RPMI7951 (cell line): Measurements from ENCODE around the gene ZNF285. TPM values are rescaled to one million over a fixed set of nuclear protein-coding genes. Genes with fewer than 3 reads are reported as not detected.
"Not testable (repeated sequence)": the region's sequence is repeated elsewhere in the genome, so short reads cannot be mapped to it uniquely, and the experiment has no call there.

Experiments used
- DNase-seq: peaks from one replicate; pipeline ENCODE4 v3.0.0-alpha.2; 2012; ENCODE audit warnings: low read depth
- total RNA-seq: library from RNA; depleted of rRNA; stranded (reverse); fragments of >200 nt; shearing (Covaris generic); gene quantifications from 2 replicates; pipeline ENCODE4 v1.2.3, GENCODE V29; 2014; rRNA removed

ZNF285 gene
- 3.1 and 3.8 TPM in 2 replicates for total RNA-seq

DNA sequence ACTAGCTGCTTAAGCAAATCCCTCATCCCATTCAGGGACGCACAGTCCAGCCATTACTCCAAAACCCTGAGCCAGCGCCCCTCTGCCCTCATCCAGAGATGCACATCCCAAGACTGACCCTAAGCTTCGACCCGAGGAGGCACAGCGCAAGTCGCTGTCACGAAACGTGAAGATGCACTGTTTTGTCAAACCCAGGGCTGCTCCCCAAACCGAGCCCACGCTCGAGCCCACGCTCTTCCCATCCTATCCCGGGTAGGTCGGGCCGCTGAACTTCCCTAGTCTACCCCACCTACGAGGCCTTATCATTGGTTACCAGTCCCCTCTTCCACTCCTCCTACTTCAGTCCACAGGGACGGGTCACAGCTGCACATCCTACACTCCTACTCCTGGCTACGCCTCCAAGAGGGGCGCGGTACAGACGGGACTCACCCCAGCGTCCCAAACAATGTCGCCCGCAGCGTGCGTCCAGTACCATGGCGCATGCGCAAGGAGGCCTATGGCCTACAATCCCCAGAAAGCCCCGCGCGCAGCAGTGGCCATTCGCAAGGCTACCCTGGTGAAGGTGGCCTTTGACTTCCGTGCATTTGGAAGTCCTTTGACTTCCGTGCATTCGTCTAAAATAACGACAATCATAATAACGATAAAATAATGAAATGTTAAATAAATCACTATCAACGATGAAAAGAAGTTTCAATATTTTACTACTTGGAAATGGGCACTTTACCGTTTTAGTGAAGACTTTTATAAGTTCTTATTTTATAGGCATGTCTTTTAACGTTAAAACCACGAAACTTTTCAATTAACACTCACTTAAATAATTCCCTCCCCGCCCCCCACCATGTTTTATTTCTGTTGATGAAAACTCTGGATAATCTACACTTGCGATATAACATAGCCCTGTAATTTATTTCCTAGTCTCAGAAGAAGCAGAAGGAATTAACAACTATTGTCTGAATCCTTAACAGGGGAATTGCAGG lies at the start of gene ZNF285:
ZNF285 (minus strand) TSS at position 470 of the 977 bp plus-strand sequence. CDS start 4,395 bp downstream, outside the sequence.
- DNase-seq, result peak; percentile 97

DNA sequence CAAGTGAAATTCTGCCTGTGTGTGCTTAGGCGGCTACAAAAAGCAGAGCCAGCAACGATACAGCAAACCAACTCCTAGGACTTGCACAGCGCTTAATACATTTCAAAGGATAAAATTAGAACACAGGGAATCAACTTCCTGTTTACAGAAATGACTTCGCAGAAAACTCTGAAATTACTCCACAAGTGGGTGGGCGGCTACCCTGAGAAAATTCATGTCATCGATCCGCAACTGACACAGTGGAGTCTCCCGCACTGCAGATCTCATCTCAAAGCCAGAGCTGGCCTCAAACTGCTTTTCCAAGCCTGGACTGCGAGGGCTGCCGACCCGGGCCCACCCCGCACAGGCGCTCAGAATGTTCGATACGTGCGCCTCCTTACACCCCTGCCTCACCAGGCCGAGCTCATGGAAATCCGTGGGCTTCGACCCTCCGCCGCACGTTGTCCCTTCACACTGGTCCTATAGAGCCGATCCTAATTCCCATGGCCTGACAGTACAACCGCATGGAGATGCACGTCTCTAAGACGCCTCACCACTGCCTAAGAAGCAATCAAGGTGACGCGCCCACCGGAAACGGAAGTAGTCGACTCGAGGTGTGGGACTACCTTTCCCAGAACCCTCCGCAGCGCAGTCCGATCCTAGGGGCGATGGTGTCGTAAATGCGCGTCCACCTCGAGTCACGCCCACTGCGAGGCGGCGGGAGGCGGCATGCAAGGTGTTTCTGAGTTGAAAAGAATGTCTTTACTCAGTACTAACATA lies 46.7 kb upstream of the ZNF285 start, which contains the start of gene ZNF229:
ZNF229 (minus strand) TSS at position 557 of the 759 bp plus-strand sequence. CDS start 5,625 bp downstream, outside the sequence.
- peak; percentile 92 for DNase-seq

DNA sequence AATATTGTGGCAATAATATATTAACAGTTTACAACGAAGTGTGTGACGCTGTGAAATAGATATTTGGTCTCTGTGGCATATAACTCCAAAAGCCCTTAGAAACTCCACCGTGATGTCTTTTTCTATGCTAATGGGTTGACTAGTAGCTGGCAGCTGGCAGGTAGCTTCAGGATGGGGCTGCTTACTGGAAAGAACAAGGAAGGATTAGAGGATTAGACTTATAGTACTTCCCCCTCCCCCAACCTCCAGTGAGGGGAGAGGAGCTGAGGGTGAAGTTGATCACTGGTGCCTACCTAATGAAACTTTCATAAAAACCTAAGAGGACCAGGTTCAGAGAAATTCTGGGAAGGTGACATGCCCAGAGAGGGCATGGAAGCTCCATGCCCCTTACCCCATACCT lies 37.0 kb upstream of the ZNF285 start:
- DNase-seq, result no peak

DNA sequence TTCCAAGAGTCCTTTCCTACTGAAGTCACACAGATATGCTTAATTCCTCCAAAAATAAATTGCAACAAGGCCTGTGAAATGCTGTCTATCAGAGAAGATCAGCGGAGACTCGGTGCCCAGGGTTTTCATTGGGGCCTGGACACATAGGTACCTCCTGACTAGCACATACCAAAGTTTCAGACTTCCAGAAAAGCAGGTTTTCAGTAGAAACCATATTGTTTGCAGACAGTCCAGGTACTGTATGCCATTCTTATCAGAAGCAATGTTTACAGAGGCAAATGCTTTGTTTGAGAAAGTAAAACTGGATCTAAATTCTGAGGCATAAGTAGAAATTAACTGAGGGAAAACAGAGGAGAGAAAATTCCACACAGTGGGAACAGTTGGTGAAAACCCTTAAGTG lies 34.0 kb upstream of the ZNF285 start:
- DNase-seq, result no peak

DNA sequence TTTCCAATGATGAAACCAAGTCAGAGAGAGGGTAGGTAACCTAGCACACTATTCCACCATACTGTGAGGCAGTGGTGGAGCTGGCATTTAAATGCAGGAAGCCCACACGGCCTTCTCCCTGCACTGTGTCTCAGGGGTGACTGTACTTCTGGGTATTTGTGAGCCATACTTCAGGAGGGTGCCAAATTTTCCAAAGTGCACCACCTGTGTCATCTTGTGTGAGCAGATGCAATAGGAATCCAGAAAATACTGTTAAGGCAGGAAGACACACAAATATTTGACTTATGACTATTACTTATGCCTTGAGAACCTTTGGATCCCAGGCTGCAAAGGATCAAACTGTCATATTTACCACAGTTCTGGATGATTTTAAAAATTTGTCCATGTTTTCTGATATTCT lies 29.5 kb upstream of the ZNF285 start:
- no peak for DNase-seq

DNA sequence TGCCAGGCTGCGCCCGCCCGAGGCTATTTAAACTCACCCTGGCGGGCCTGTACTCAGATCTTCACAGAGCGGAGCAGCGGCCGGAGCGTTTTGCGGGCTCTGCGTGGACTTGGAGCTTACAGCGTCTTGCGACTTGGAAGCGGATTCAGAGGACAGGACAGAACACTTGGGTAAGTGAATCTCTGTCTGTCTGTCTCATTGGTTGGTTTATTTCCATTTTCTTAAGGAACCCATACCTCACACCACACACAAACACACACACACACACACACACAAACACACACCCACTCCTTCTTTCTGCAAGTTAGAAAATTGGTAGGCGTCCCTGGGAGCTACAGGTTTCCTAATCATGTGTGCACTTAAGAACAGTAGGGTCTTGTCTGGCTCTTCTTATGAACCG lies 14.1 kb upstream of the ZNF285 start:
- peak; percentile 40 for DNase-seq

DNA sequence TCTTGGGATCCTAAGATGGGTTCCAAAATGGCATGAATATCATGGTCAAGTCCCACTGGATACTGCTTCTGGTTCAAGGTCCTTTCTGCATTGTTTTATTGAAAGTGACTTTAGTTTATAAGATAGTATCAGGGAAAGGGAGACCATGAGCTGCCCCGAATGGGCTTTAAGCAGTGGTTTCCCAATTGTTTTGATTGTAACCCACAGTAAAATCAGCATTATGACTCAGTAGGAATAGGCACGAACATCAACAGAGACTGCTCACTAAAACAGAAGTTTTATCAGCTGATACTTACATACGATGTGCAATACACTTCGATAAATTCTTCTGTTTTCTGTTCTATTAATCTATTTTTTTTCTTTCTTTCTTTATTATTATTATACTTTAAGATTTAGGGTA lies 12.1 kb downstream of the ZNF285 start:
- not testable (repeated sequence) for DNase-seq

DNA sequence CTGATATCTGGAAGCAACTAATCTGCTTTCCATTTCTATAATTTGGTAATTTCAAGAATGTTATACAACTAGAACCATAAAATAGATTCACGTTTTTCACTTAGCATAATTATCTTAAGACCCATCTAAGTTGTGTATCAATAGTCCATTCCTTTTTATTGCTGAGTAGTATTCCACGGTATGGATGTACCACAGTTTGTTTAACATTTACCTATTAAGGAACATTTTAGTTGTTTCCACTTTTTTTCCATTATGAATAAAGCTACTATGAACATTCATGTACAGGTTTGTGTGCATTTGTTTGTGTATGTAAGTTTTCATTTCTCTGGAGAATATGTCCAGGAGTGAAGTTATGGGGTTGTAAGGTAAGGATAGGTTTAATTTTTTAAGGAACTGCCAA lies 26.6 kb downstream of the ZNF285 start:
- no peak for DNase-seq

DNA sequence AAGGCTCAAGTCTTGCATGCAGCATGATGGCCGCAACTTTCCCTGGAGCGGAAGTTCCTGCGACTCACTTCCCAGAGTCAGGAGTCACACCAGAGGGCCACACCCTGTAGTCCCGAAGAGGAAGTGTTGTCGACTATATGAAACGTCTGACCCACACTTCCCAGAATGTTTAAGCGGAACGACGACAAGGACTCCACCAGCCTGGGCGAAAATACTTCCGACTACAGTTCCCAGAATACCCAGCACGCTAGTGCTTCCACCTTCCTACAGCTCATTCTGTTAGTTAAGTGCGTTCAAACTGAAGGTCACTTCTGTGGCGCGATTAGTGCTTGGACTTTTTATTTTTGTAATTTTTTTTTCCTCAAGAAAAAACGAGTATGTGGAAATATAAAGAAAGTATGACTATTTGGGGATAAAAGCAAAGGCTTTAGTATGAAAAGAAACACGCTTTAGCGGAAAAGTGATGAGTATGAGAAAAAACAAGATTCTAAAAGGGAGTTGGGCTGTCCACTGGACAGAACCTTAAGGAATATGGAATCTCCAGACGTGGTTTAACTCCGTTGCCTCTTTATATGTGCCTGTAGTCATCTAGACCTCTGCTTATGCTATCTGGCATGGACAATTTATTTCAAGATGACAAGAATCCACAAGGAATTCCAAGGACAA lies 29.5 kb downstream of the ZNF285 start:
- no peak for DNase-seq

DNA sequence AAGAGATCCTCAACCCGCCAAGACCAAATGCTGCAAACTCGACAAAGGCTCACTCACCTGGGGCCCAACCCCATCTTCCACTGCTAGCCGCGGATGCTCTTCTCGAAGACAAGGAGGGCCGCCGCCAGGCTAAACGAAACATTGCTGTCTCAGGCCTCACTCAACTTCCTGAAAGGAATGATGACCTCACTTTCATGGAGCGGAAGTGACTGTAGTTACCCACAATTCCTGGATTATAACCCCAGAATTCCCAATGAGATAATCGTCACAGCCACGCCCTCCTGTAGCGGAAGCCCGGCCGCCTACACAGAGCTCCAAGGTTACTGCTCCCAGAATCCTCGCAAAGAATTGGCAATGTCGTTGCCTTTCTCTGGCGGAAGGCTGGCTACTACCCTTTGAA lies 34.4 kb downstream of the ZNF285 start:
- peak; percentile 7 for DNase-seq

DNA sequence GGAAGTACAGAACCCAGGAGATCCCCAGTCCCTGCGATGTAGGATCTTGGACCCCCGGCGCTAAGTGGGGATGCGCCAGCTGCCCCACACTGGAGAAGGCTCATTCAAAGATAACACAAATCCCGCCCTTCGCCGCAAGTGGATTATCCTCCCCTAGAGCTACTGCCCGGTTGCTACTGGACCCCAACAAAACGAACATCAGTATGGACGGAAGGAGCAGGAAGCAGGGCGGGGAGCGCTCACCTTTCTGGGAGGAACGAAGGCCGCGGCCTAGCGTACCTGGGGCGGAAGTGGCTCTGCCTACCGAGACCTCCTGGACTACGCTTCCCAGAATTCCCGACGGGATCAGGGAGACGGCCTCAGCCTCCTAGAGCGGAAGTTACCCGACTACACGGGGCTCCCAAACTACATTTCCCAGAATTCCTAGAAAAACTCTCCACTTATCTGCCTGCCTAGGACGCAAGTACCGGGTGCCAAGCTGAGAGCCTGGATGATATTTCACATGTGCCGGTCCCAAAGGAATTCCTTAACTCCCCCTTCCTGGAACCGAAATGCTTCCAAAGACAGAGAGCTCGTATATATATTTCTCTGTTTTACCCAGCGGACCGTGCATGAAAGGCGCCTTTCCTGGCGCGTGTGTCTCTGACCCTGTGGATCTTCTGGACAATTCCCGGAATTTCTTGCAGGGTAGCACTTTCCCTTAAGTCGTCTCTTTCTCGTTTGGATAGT lies 44.9 kb downstream of the ZNF285 start, which contains the start of gene ZNF112:
ZNF112 (minus strand) TSS at position 298 of the 729 bp plus-strand sequence. CDS start 16,141 bp downstream, outside the sequence.
- DNase-seq, result peak; percentile 94

DNA sequence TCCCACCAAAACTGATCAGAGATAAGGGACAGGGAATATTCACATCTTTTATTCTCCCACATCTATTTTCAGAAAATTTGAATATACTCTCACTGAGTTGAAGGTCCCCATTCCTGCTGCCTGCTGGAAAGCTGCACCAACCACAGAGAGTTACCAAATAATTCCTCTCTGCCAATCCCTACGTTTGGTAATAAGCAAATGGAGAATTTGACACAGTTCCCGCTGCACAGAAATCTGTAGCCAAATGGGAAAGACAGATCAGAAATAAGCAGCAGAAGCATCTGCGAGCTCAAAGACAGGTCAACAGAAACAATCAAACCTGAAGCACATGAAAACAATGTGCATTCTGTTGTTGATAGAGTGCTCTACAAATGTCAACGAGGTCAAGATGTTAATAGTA lies 54.9 kb downstream of the ZNF285 start:
- no peak for DNase-seq

DNA sequence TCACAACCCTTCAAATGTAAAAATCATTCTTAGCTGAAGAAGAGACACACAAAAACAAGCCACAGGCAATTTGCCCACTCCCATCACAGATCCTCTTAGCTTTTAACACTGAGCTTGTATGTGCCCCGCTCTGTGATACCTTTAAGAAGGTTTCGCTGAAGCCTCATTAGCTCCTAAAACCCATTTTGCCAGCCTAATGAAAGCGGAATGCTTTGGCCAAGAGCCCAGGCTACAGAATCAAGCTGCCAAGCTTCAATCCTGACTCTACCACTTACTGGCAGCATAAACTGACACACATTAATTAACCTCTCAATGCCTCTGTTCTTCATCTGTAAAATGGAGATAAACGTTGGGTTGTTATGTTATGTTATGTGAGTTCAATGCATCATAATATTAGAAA lies 55.4 kb downstream of the ZNF285 start:
- no peak for DNase-seq

DNA sequence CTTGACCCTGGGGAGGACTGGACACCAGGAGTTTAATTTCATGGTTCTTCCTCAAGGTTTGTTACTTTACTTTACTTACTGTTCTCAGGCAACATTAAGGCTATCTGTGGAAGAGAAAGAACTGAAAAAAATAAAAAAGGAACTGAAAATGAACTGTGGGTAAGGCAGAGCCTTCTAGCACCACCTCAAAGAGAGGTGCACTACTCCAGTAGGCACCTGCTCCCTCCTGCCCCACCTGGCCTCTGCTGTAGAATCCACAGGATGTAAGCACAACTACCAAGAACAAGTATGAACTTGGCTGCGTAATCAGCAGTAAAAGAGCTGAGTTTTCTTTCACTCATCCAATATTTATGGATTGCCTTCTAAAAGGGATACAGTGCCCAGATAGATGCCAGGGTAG lies 57.2 kb downstream of the ZNF285 start:
- no peak for DNase-seq

DNA sequence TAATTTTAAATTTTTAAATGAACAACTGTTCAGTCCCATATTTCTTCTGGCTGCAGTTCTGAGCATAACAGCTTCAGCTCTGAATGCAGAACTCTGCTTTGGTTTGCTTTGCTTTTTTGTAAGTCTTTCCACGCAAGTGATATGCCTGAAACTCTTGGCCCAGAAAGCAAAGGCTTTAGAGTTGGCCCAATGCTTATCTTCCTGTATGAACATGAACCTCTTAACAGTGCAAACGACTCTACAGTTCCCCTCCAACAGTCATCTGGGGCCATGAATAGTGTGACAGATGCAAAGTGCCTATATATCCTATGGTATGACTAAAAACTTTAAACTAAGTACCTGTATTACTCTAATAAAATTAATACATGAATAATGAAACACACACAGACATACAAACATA lies 59.6 kb downstream of the ZNF285 start:
- DNase-seq, result no peak

DNA sequence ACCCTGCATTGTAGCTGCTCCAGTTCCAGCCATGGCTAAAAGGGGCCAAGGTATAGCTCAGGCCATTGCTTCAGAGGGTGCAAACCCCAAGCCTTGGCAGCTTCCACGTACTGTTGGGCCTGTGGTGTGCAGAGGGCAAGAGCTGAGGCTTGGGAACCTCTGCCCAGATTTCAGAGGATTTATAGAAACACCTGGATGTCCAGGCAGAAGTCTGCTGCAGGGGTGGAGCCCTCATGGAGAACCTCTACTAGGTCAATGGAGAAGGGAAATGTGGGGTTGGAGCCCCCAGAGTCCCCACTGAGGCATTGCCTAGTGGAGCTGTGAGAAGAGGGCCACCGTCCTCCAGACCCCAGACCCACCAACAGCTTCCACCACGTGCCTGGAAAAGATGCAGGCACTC lies 66.8 kb downstream of the ZNF285 start:
- not testable (repeated sequence) for DNase-seq

Other genes starting within 250 kb of the ZNF285 start
- 31.1 and 32.9 TPM in 2 replicates for gene ZNF226, start 236.5 kb downstream of the ZNF285 start, total RNA-seq
- 18.6 and 23.3 TPM in 2 replicates for gene ZNF227, start 189.1 kb downstream of the ZNF285 start, total RNA-seq
- 0.98 and 1.2 TPM in 2 replicates for gene ZNF233, start 141.7 kb downstream of the ZNF285 start, total RNA-seq
- 4.5 and 5.0 TPM in 2 replicates for gene ZNF235, start 96.6 kb downstream of the ZNF285 start, total RNA-seq
- 6.2 TPM in 2 replicates for gene ZNF112, start 44.9 kb downstream of the ZNF285 start, total RNA-seq
- 3.8 and 6.1 TPM in 2 replicates for gene ZNF229, start 46.9 kb upstream of the ZNF285 start, total RNA-seq
- gene ZNF180, start 98.9 kb upstream of the ZNF285 start, total RNA-seq, result 10.7 and 11.7 TPM in 2 replicates
- not detected in 2 replicates for gene CEACAM20, start 128.1 kb upstream of the ZNF285 start, total RNA-seq
- not detected in 2 replicates for gene IGSF23, start 212.0 kb upstream of the ZNF285 start, total RNA-seq
- gene PVR, start 242.3 kb upstream of the ZNF285 start, total RNA-seq, result 34.2 and 35.7 TPM in 2 replicates